GM12892 (cell line): ENCODE measurements around the gene GPR37.

ENCODE experiments used
- DNase-seq: peaks from one replicate; pipeline ENCODE4 v3.0.0; 2011; ENCODE audit not compliant: insufficient read length
- FAIRE-seq: peaks from 2 replicates; lab custom pipeline; 2011; peaks lifted over from hg19 to GRCh38; lab: Jason Lieb, UNC
- POLR2A ChIP-seq: IDR thresholded peaks from 2 replicates; pipeline ENCODE4 v1.6.1; 2011; ENCODE audit warnings: low read depth, low read length, control low read depth
- POLR2AphosphoS5 ChIP-seq: IDR thresholded peaks from 2 replicates; pipeline ENCODE4 v1.6.1; 2011; ENCODE audit warnings: low read depth, low read length, control low read depth
- TAF1 ChIP-seq: IDR thresholded peaks from 2 replicates; pipeline ENCODE4 v1.6.1; 2011; ENCODE audit warnings: low read depth, mild to moderate bottlenecking, control low read depth, low read length, borderline replicate concordance

The GPR37 gene

DNA sequence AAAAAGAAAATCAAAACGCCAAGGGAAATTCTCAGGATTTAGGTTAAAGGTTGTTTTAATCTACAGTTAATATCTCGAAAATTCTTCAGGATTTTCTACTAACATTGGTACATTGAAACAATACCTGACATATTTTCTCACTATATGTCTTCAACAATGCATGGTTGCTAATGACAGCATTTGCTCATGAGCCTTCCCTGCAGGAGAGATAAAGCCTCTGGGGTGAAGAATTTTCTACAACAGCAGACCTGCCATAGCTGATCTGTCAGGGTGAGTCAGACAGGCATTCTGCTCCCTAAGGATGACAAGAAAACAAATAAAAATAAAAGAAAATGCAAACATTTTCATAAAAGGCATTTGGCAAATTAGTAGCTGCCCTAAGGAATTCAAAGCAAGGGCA, 11.7 kb upstream of the GPR37 start:
- no peak for FAIRE-seq
- TF ChIP-seq TAF1 (no peak), POLR2A (no peak), POLR2AphosphoS5 (no peak)

DNA sequence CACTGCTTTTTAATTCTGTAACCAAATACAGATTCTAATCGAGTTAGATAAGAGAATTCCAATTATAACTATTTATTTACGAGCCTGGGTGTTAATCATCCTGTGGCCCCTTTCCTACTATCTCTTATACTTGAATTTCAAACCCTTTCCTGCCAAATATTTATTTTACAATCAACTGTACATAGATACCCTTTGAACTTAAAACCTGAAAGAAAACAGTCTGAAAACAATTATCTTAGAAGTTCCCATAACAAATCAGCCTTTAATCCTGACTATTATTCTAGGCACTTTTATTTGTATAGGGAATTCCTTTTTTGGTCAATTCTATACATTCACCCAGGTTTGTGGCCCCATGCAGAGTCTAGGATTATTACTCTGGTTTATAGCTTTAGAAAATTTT, 10.6 kb upstream of the GPR37 start:
- DNase-seq (no peak), FAIRE-seq (no peak)
- TF ChIP-seq POLR2AphosphoS5 (no peak), POLR2A (no peak), TAF1 (no peak)

More for the DNA sequence above, 11.7 kb upstream of the GPR37 start:
- DNase-seq = no peak

DNA sequence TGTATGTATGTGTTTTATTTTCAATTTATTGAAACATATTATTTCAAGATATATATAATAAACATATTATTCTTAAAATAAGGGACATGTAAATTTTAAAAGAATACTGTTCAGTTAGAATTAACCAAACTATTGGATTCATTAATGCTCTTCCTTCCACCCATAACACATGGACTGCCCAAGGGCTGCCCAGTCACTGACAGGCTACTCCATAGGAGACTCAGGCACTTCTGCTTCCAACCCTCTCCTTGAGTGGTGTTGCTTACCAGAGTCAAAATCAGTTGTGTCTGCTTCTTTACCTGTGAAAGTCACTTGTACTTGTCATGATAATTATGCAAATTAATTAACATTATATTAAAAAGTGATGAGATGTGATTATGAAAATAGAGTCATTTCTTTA, 9.8 kb upstream of the GPR37 start:
- TF ChIP-seq POLR2A (no peak), POLR2AphosphoS5 (no peak), TAF1 (no peak)

DNA sequence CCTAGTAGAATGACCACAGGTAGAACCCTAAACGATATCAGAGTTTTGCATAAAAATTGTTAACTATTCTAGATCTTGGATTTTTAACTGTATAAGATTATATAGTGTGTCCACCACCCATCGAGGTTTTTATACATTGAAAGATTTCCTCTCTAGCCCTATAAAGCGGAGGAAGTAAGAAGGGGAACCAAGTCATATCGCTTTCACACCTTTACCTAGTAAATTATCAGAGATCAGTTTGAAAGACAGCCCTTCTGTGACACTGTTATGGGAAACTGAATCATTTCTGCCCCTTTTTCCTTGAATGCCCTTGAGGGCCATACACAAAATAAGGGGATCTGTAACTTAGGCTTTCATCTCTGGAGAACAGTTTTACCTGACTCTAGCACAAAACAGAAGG, 8.3 kb upstream of the GPR37 start:
- DNase-seq (no peak), FAIRE-seq (no peak)
- no peak for TF ChIP-seq POLR2A
- TF ChIP-seq TAF1 = no peak
- no peak for TF ChIP-seq POLR2AphosphoS5

More for the DNA sequence above, 9.8 kb upstream of the GPR37 start:
- DNase-seq (no peak), FAIRE-seq (no peak)

DNA sequence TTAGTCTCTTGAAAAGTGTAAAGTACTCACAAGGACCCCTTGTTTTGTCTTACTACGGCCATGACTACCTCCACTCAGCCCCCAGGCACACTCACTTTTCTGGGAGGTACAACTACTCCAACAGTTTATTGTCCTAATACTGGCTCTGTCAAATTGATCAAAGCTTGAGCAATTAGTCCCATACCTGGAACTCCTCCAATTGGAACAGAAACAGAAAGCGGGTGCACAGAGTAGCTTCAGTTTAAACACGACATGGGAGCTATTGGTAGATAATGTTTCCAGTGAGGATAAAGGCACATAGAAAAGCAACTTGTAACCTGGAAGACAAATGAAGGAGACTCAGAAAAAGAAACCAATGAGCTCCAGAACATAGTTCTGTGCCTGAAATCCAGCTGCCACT, 7.7 kb upstream of the GPR37 start:
- FAIRE-seq (no peak), DNase-seq (no peak)
- TF ChIP-seq TAF1 = no peak
- no peak for TF ChIP-seq POLR2A
- no peak for TF ChIP-seq POLR2AphosphoS5

DNA sequence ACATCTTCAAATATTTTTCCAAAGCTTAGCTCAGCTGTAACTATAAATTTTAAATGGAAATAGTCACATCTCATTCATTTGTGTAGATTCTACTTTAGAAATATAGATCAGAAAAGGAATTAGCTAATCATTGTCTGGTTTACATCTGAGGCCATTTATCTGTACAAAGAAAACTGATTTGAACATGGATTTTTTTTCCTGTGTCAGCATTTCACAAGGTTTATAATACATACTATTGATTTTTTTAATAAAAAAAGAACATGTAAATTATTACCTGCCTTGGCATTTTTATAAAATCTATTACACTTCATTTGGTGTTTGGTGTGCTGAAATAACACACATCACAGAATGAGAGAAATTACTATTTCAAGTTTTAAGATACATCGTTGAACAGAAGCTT, 3.5 kb upstream of the GPR37 start:
- no peak for DNase-seq
- FAIRE-seq = no peak
- TF ChIP-seq TAF1 = no peak
- no peak for TF ChIP-seq POLR2A
- TF ChIP-seq POLR2AphosphoS5 = no peak

DNA sequence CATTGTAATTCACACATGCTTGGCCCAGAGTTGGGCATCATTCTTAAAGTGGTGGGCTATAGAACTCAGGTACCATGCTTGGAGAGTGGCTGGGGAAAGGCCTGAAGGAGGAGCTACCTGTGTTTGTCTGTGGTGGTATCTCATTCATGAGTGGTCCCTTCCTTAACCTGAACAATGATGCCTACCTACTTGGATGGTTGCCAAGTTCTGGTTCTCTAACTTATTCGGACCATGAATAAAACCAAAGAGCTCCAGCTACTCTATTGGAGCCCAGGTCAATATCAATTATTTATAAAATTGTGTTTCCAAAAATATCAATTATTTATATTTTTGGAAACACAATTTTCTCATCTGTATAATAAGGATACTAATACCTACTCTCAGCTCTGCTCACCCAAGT, 2.9 kb upstream of the GPR37 start:
- no peak for TF ChIP-seq POLR2AphosphoS5
- no peak for TF ChIP-seq TAF1
- TF ChIP-seq POLR2A = no peak
- DNase-seq (no peak), FAIRE-seq (no peak)

DNA sequence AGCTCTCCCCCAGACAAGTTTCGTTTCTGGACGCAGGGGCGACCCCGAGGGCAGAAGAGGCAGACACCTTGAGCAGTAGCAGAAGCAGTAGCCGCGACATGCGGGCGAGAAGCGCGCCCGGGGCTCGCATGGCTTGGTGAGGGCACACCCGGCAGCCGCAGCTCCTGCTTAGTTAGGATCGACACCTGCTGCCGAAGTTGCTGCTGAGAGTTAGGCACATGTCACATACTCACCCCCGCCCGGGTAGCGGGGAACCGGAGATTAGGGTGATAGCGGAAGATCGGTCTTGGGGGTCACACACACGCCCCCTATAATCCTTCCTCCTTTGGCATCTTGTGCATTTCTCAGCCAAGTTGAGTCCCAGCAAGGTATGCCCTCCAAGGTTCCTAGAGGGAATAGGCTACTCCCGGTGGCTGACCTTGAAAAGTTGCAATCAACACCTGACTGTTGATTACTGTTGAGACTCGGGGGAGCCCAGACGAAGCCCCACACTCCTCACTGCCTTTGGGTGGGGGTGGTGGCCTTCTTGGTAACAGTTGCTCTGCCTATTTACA, 668 bp downstream of the GPR37 start:
- DNase-seq = peak; percentile 32
- no peak for TF ChIP-seq TAF1
- no peak for TF ChIP-seq POLR2AphosphoS5
- no peak for TF ChIP-seq POLR2A
- no peak for FAIRE-seq

DNA sequence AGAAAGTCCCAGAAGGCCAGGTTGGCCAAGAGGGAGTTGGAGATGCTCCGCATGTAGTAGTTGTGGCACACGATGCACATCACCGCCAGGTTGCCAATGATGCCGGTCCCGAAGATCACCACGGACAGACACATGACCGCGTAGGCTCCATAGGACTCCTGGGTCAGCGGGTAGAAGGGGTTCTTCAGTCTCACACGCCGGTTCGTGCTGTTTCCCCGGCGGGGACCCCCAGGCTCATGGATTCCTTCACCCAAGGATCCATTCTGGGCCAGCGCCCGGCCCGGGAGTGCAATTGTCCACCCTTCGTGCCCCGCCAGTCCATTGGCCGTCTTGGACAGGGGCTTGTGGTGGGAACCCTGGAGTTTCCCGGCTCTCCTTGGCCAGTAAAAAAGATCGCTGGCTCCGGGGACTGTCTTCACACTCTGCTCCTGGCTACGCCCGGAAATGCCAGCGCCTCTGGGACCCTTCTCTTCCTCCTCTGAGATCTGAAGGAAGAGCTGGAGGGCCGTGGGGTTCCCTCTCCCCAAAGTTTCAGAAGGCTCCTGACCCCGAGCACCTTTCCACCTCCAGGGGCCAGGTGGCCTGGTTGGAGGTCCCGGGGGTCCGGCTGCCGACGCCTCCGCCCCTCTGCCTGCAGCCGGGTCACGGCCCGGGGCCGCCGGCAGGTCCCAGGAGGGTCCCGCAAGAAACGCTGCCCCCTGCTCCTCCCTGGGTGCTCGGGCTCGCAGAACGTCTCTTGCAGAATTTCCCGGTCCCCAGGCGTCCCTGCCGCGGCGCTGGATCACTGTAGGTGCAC, 1.3 kb downstream of the GPR37 start:
- TF ChIP-seq TAF1 (no peak), POLR2A (no peak), POLR2AphosphoS5 (no peak)
- no peak for FAIRE-seq
- no peak for DNase-seq

DNA sequence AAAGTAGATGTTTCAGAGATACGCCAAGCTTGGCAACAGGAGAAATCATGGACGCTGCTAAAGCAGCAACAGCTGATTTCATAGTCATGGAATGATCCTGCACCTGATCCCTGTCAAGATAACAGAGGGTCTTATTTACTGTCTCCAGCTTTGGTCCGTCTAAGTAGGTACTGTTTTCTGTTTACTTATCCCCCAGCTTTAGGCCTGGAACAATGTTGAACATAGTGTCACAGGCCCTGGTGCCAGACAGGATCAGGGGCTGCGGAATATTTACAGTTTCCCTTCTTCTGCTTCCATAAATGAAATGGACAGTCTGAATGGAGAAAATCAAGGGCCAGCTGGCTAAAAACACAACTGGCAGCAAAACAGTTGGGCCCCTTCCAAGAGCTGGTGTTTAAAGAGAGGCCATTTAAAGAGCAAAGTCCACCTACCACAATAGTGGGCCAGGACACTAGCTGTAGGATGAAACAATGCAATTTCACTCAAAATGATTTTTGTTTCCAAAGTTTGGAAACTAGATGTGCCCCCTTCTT, 2.9 kb downstream of the GPR37 start:
- FAIRE-seq (no peak), DNase-seq (no peak)
- TF ChIP-seq TAF1 (no peak), POLR2AphosphoS5 (no peak), POLR2A (no peak)

DNA sequence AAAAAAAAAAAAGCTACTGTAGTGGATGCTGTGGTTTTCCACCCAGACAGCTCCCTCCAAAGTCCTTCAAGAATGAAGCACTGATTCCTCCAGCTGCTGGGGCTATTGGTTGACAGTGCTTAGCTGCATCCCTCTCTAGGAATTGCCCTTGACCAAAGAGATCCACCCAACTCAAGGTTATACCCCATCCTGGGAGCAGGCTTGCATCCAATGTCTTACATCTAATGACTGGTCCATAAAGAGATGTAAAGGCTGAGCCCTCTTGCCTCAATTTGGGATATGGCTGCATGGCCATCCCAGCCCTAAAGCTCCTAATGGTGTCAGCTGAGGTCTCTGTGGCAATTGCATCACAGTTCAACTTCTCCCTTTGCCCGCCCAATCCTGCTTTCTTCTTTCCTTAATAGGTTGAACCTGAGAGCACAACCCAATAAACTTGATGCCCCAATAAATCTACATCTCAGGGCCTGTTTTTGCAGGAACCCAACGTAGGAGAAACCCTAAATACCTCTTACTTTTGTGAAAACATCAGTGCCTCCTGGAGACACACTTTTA, 4.4 kb downstream of the GPR37 start:
- FAIRE-seq (no peak), DNase-seq (no peak)
- TF ChIP-seq TAF1 (no peak), POLR2A (no peak), POLR2AphosphoS5 (no peak)

DNA sequence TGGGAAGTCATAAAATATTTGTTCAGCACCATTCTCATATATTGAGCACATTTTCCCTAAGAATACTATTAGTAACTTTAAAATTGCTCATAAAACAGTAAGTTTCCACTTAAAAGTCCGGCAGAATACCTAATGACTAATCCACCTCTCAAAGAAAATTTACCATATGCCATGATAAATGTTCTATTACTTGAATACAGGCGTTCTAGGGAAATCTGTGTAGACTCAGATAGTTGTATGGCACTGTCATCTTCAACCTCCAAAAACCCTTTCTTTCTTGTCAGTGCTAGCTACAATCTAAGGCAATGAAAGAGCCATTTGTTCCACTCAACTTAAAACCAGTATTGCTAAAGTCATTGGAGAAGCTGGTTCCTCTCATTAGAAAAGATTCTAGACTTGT, 7.3 kb downstream of the GPR37 start:
- TF ChIP-seq TAF1 (no peak), POLR2AphosphoS5 (no peak), POLR2A (no peak)
- no peak for FAIRE-seq
- DNase-seq = no peak

DNA sequence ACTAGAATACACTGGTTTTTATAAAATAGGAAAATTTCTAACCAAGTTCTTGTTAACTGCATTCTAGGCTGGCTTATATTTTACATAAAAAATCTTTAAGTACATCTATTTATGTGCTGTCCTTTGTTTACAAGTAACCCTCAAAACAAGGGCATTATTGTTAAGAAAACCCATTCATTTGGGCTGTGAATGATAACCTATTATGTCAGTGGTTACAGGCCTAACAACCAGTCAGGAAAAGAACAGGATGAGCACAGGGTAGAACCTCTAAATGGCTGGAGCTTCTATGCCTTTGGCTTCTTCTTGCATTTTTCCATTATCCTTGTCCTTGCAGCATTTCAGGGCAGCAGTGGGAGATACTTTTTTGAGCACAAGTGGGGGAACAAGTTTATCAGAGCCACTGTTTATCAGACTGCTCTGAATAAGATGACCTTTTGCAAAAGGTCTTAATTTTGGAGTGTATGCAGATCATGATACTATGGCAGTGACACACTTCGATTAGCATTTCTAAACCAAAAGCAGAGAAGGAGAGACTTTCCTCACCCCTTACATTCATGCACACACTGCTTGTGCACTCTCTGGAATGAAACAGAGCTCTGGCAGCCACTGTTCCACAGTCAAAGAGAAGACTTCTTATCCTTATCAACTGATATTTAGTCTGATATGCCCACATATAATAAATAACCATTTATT, 10.9 kb downstream of the GPR37 start:
- no peak for DNase-seq
- no peak for FAIRE-seq
- TF ChIP-seq POLR2AphosphoS5 (no peak), POLR2A (no peak), TAF1 (no peak)
